Chondrocyte (in vitro differentiated cells): ENCODE measurements around the gene BRAP. TPM values are rescaled to one million over a fixed set of nuclear protein-coding genes. Genes with fewer than 3 reads are reported as not detected.

ENCODE experiments used
- DNase-seq: peaks from one replicate; pipeline ENCODE4 v3.0.0; 2021; ENCODE audit warnings: mixed read lengths, low spot score
- H3K27ac Mint-ChIP-seq: one replicate; pipeline ENCODE4 v1.8.0; 2021; ENCODE audit warnings: mild to moderate bottlenecking, moderate library complexity, mixed read lengths; ENCODE audit not compliant: unreplicated experiment
- H3K27me3 Mint-ChIP-seq: 2 replicates; pipeline ENCODE4 v1.8.0; 2021; ENCODE audit warnings: low read depth, mixed read lengths
- H3K36me3 Mint-ChIP-seq: 2 replicates; pipeline ENCODE4 v1.8.0; 2021; ENCODE audit warnings: low read depth, mixed read lengths
- H3K4me1 Mint-ChIP-seq: 2 replicates; pipeline ENCODE4 v1.8.0; 2021; ENCODE audit warnings: low read depth, mild to moderate bottlenecking, mixed read lengths
- H3K4me3 Mint-ChIP-seq: one replicate; pipeline ENCODE4 v1.8.0; 2021; ENCODE audit warnings: mild to moderate bottlenecking, moderate library complexity, mixed read lengths; ENCODE audit not compliant: unreplicated experiment
- H3K9me3 Mint-ChIP-seq: 2 replicates; pipeline ENCODE4 v1.8.0; 2021; ENCODE audit warnings: low read depth, mixed read lengths
- CTCF ChIP-seq: fragments of 200-600 bp; sonication (generic); IDR thresholded peaks from 2 replicates; pipeline ENCODE4 v1.5.0; 2021; ENCODE audit warnings: antibody characterized with exemption, mild to moderate bottlenecking, moderate library complexity
- total RNA-seq: library from RNA; stranded (reverse); gene quantifications from 3 replicates; pipeline ENCODE4 v1.2.1, GENCODE V29; 2021

The BRAP gene
- total RNA-seq, 1 donor from 2014 or later = 15.4 TPM

- Mint-ChIP-seq H3K4me1 (peaks cover 29% of the 10 kb centered on the region), H3K27ac (peak overlapping the region; percentile 92), H3K9me3 (no peaks in the 10 kb centered on the region), H3K36me3 (no peaks in the 10 kb centered on the region), H3K27me3 (no peaks in the 10 kb centered on the region), H3K4me3 (peak overlapping the region; percentile 75)
- no peak for DNase-seq
- TF ChIP-seq CTCF = no peak
Measured at GRCh38 chr12:111600205-111600642, 85.5 kb downstream of the BRAP start.

- peak; percentile 97 for DNase-seq
- Mint-ChIP-seq H3K36me3 (no peaks in the 10 kb centered on the region), H3K27ac (peak overlapping the region; percentile 92), H3K9me3 (no peaks in the 10 kb centered on the region), H3K4me3 (peak overlapping the region; percentile 75), H3K27me3 (no peaks in the 10 kb centered on the region), H3K4me1 (peaks cover 35% of the 10 kb centered on the region)
- peak; percentile 47 for TF ChIP-seq CTCF
Measured at GRCh38 chr12:111599453-111600204, 86.1 kb downstream of the BRAP start.

- Mint-ChIP-seq H3K4me1 (peaks cover 43% of the 10 kb centered on the region), H3K27ac (peak within 1 kb of the TSS; percentile 92), H3K4me3 (peak within 1 kb of the TSS; percentile 84), H3K27me3 (no peaks in the 10 kb centered on the region), H3K36me3 (no peaks in the 10 kb centered on the region), H3K9me3 (no peaks in the 10 kb centered on the region)
- peak; percentile 70 for DNase-seq
- no peak for TF ChIP-seq CTCF
Measured at GRCh38 chr12:111598637-111599452, 86.9 kb downstream of the BRAP start, which contains the start of gene ATXN2. ATXN2 (minus strand) TSS chr12:111599315; CDS start chr12:111599034, 281 bp downstream.

GRCh38 chr12:111597831-111598636, 87.7 kb downstream of the BRAP start:
- Mint-ChIP-seq H3K27me3 (no peaks in the 10 kb centered on the region), H3K4me1 (peaks cover 49% of the 10 kb centered on the region), H3K27ac (peak overlapping the region; percentile 91), H3K4me3 (peak overlapping the region; percentile 84), H3K9me3 (no peaks in the 10 kb centered on the region), H3K36me3 (no peaks in the 10 kb centered on the region)
- peak; percentile 86 for DNase-seq
- no peak for TF ChIP-seq CTCF
